Suprapubic skin (tissue), 3 donors: ENCODE results near the gene CFL2.
"Not testable (repeated sequence)": the region's sequence is repeated elsewhere in the genome, so short reads cannot be mapped to it uniquely, and the experiment has no call there.

ENCODE experiments used
- CTCF ChIP-seq, 2 donors: fragments of 200-600 bp in 1 of 2; fragments of 450-650 bp in 1 of 2; sonication (generic) in 1 of 2; IDR thresholded peaks; one replicate each; pipeline ENCODE4 v1.5.1; 2016 to 2019; ENCODE audit warnings: antibody characterized with exemption in 2 of 2, mild to moderate bottlenecking in 1 of 2, moderate library complexity in 1 of 2
- EP300 ChIP-seq: sonication (generic); formaldehyde crosslinking; IDR thresholded peaks from one replicate; pipeline ENCODE4 v1.6.1; 2017; ENCODE audit warnings: antibody characterized with exemption

GRCh38 chr14:34694216-34694615 lies 20.2 kb downstream of the CFL2 start:
- TF ChIP-seq EP300; CTCF (IDR thresholded peaks at IDR 0.05): not testable (repeated sequence)
